H1 (cell line): ENCODE data around the gene DTNB. TPM values are rescaled to one million over a fixed set of nuclear protein-coding genes. Genes with fewer than 3 reads are reported as not detected.

Experiments used
- CTCF ChIA-PET: fragments of 300-600 bp; sonication (Branson Sonifier 250); formaldehyde crosslinking; loops from one replicate; lab custom pipeline; 2021; ENCODE audit not compliant: partially characterized antibody; lab: Charles Lee
- POLR2A ChIA-PET: fragments of 300-600 bp; sonication (Branson Sonifier 250); formaldehyde crosslinking; loops from one replicate; lab custom pipeline; 2021; ENCODE audit warnings: inconsistent platforms; ENCODE audit not compliant: partially characterized antibody; lab: Charles Lee
- DNase-seq, 2 experiments: peaks; one replicate each; pipeline versions ENCODE4 v3.0.0 to v3.0.0-alpha.2; 2010 to 2022; ENCODE audit warnings: low spot score in 2 of 2, low read depth in 1 of 2, mixed read lengths in 1 of 2
- FAIRE-seq: peaks from 2 replicates; lab custom pipeline; 2011; peaks lifted over from hg19 to GRCh38; lab: Jason Lieb, UNC
- H2AFZ ChIP-seq: 2 replicates; pipeline ENCODE4 v1.8.1; 2012; ENCODE audit warnings: low read length, inconsistent platforms
- H2AK5ac ChIP-seq: 2 replicates; pipeline ENCODE4 v1.6.1; 2013; ENCODE audit warnings: low read depth, low read length
- H2BK120ac ChIP-seq: replicated peaks from 2 replicates; pipeline ENCODE3; 2013; ENCODE audit warnings: low read depth, low read length, inconsistent platforms
- H2BK12ac ChIP-seq: 2 replicates; pipeline ENCODE4 v1.6.1; 2013; ENCODE audit warnings: low read depth, low read length
- H2BK15ac ChIP-seq: 2 replicates; pipeline ENCODE4 v1.6.1; 2013; ENCODE audit warnings: low read length
- H2BK20ac ChIP-seq: 2 replicates; pipeline ENCODE4 v1.6.1; 2013; ENCODE audit warnings: low read length
- H2BK5ac ChIP-seq: 2 replicates; pipeline ENCODE4 v1.6.1; 2013; ENCODE audit warnings: low read depth, low read length
- H3K14ac ChIP-seq: 2 replicates; pipeline ENCODE4 v1.6.1; 2013; ENCODE audit warnings: inconsistent platforms; ENCODE audit not compliant: insufficient read length
- H3K18ac ChIP-seq: 2 replicates; pipeline ENCODE4 v1.6.1; 2013; ENCODE audit warnings: low read length; ENCODE audit errors: extremely low read depth
- H3K23ac ChIP-seq: 2 replicates; pipeline ENCODE4 v1.6.1; 2013; ENCODE audit warnings: inconsistent platforms; ENCODE audit not compliant: insufficient read length
- H3K23me2 ChIP-seq: 2 replicates; pipeline ENCODE4 v1.6.1; 2013; ENCODE audit warnings: low read depth, low read length
- H3K27ac ChIP-seq: 2 replicates; pipeline ENCODE4 v1.6.1; 2011; ENCODE audit warnings: low read depth, low read length, inconsistent platforms
- H3K27me3 ChIP-seq, 4 experiments: replicated peaks in 1 of 4; 1 replicate in 1 of 4; 2 replicates in 3 of 4; pipeline versions ENCODE4 v1.6.1 to v1.8.1; 2011 to 2013; ENCODE audit warnings: low read length in 3 of 4, mild to moderate bottlenecking in 3 of 4, inconsistent platforms in 2 of 4, mixed read lengths in 2 of 4, moderate library complexity in 1 of 4; ENCODE audit not compliant: control insufficient read depth in 3 of 4, insufficient read depth in 3 of 4; ENCODE audit errors: extremely low read depth in 1 of 4
- H3K36me3 ChIP-seq, 4 experiments: 2 replicates each; pipeline versions ENCODE4 v1.6.1 to v1.8.1; 2011 to 2013; ENCODE audit warnings: mild to moderate bottlenecking in 4 of 4, low read length in 3 of 4, moderate library complexity in 2 of 4, control low read depth in 1 of 4, inconsistent platforms in 1 of 4; ENCODE audit not compliant: insufficient read depth in 4 of 4, control insufficient read depth in 2 of 4
- H3K4ac ChIP-seq: replicated peaks from 2 replicates; pipeline ENCODE3; 2013; ENCODE audit warnings: low read length, low read depth, mixed read lengths, inconsistent platforms; ENCODE audit not compliant: insufficient read length
- H3K4me1 ChIP-seq, 4 experiments: replicated peaks in 1 of 4; 1 replicate in 1 of 4; 2 replicates in 3 of 4; pipeline versions ENCODE4 v1.6.1 to v1.8.1; 2011 to 2013; ENCODE audit warnings: low read length in 3 of 4, inconsistent platforms in 2 of 4, mixed read lengths in 1 of 4; ENCODE audit not compliant: insufficient read depth in 4 of 4, control insufficient read depth in 3 of 4
- H3K4me2 ChIP-seq, 2 experiments: 2 replicates each; pipeline versions ENCODE4 v1.6.1 to v1.8.1; 2011 to 2013; ENCODE audit warnings: low read depth in 2 of 2, low read length in 2 of 2, control low read depth in 1 of 2, inconsistent platforms in 1 of 2, mild to moderate bottlenecking in 1 of 2; ENCODE audit not compliant: insufficient read depth in 1 of 2
- H3K4me3 ChIP-seq, 4 experiments: fragments of 200-600, 300-600 bp in 1 of 4; sonication (generic), shearing (Covaris generic), sonication (Bioruptor Twin) in 1 of 4; 2 replicates each; pipeline versions ENCODE4 v1.5.1 to v1.8.1; 2011 to 2016; ENCODE audit warnings: low read length in 4 of 4, low read depth in 3 of 4, control low read depth in 2 of 4, inconsistent platforms in 2 of 4, mild to moderate bottlenecking in 2 of 4, mixed read lengths in 1 of 4, moderate library complexity in 1 of 4; ENCODE audit not compliant: insufficient read depth in 2 of 4; ENCODE audit errors: extremely low read depth in 1 of 4
- H3K56ac ChIP-seq: replicated peaks from 2 replicates; pipeline ENCODE3; 2013; ENCODE audit warnings: low read depth, mild to moderate bottlenecking, mixed read lengths, low read length, inconsistent platforms; ENCODE audit not compliant: insufficient read length
- H3K79me1 ChIP-seq: 2 replicates; pipeline ENCODE4 v1.6.1; 2013; ENCODE audit warnings: low read depth, low read length, control low read depth
- H3K79me2 ChIP-seq, 2 experiments: 2 replicates each; pipeline versions ENCODE4 v1.6.1 to v1.8.1; 2012 to 2013; ENCODE audit warnings: low read length in 2 of 2, mild to moderate bottlenecking in 2 of 2, inconsistent platforms in 1 of 2; ENCODE audit not compliant: insufficient read depth in 2 of 2, control insufficient read depth in 1 of 2
- H3K9ac ChIP-seq, 4 experiments: replicated peaks in 1 of 4; 1 replicate in 1 of 4; 2 replicates in 3 of 4; pipeline versions ENCODE4 v1.6.1 to v1.8.1; 2011 to 2013; ENCODE audit warnings: low read depth in 3 of 4, low read length in 3 of 4, control low read depth in 2 of 4, mild to moderate bottlenecking in 2 of 4, moderate library complexity in 2 of 4, inconsistent platforms in 1 of 4; ENCODE audit errors: extremely low read depth in 1 of 4
- H3K9me3 ChIP-seq, 2 experiments: 2 replicates each; pipeline versions ENCODE4 v1.6.1 to v1.8.1; 2012 to 2013; ENCODE audit warnings: mild to moderate bottlenecking in 2 of 2, moderate library complexity in 2 of 2, control low read depth in 1 of 2, inconsistent platforms in 1 of 2, low read depth in 1 of 2, low read length in 1 of 2, mixed read lengths in 1 of 2; ENCODE audit not compliant: insufficient read depth in 2 of 2
- H4K20me1 ChIP-seq, 2 experiments: replicated peaks in 1 of 2; 2 replicates each; pipeline versions ENCODE3 to v1.8.1; 2011 to 2013; ENCODE audit warnings: inconsistent platforms in 2 of 2, low read length in 2 of 2, mild to moderate bottlenecking in 1 of 2; ENCODE audit not compliant: insufficient read depth in 2 of 2, control insufficient read depth in 1 of 2
- H4K5ac ChIP-seq: 2 replicates; pipeline ENCODE4 v1.6.1; 2013; ENCODE audit warnings: low read length, low read depth, mixed read lengths, inconsistent platforms; ENCODE audit not compliant: insufficient read length
- H4K8ac ChIP-seq: 2 replicates; pipeline ENCODE4 v1.8.0; 2013; ENCODE audit warnings: mild to moderate bottlenecking, moderate library complexity, low read length, inconsistent platforms; ENCODE audit not compliant: insufficient read depth; ENCODE audit errors: extremely low read depth
- H4K91ac ChIP-seq: replicated peaks from 2 replicates; pipeline ENCODE3; 2013; ENCODE audit warnings: low read length, mixed read lengths, inconsistent platforms; ENCODE audit not compliant: insufficient read length
- CBX5 ChIP-seq: fragments of 300-800, 300-1000 bp; sonication (generic); IDR thresholded peaks from 2 replicates; pipeline ENCODE4 v1.7.1; 2016; ENCODE audit warnings: antibody characterized with exemption, low read length, low read depth
- CTBP2 ChIP-seq: IDR thresholded peaks from 2 replicates; pipeline ENCODE4 v1.7.0; 2011; ENCODE audit warnings: borderline replicate concordance, mild to moderate bottlenecking, moderate library complexity, mixed read lengths, low read length; ENCODE audit not compliant: insufficient read depth, insufficient read length
- HDAC6 ChIP-seq: IDR thresholded peaks from one replicate; pipeline ENCODE4 v1.7.1; 2012; ENCODE audit warnings: low read depth, mild to moderate bottlenecking, inconsistent platforms, low read length, moderate library complexity
- RAD21 ChIP-seq, 2 experiments: IDR thresholded peaks in 1 of 2; conservative IDR thresholded peaks in 1 of 2; 2 replicates each; pipeline ENCODE4 v1.6.1; 2011; ENCODE audit warnings: low read depth in 2 of 2, low read length in 2 of 2, improper control_type of control experiment in 1 of 2, inconsistent platforms in 1 of 2, mild to moderate bottlenecking in 1 of 2, moderate library complexity in 1 of 2
- WGBS, 2 experiments: shearing (Covaris generic) in 1 of 2; methylation state at CpG; one replicate each; pipeline versions ENCODE4 v1.1.6 to v1.1.7; 2013 to 2015; ENCODE audit warnings: low lambda C conversion rate in 2 of 2, mixed read lengths in 2 of 2, inconsistent platforms in 1 of 2, low coverage in 1 of 2, missing lambda C conversion rate in 1 of 2; ENCODE audit not compliant: insufficient replicate concordance in 2 of 2, insufficient coverage in 1 of 2, insufficient read length in 1 of 2; ENCODE audit errors: extremely low coverage in 1 of 2, missing lambda C conversion rate in 1 of 2; 5-methylcytosine and 5-hydroxymethylcytosine counted together
- polyA plus RNA-seq, 7 experiments: library from polyadenylated mRNA; depleted of rRNA in 3 of 7; stranded (reverse) in 5 of 7; unstranded in 2 of 7; fragments of >200 nt in 5 of 7; fragments of 200-250 nt in 2 of 7; gene quantifications; 1 replicate in 5 of 7; 2 replicates in 1 of 7; 4 replicates in 1 of 7; pipeline versions ENCODE4 v1.2.1 to v1.2.3, GENCODE V29; 2011 to 2013; ENCODE audit warnings: missing spikeins in 2 of 7, mixed read lengths in 2 of 7
- total RNA-seq: library from RNA; stranded (reverse); fragmentation: NEBNext Ultra II Directional; extraction: Animal tissue kit (Norgen Biotek cat#: 25700); gene quantifications from 2 replicates; pipeline ENCODE4 v1.2.1, GENCODE V29; 2021

DTNB gene
- total and polyA plus RNA-seq, 2 of the 8 experiments (the other 6 are each of a cell fraction or from before 2014, with no cell fraction given): 39.6 to 49.5 TPM

DNA sequence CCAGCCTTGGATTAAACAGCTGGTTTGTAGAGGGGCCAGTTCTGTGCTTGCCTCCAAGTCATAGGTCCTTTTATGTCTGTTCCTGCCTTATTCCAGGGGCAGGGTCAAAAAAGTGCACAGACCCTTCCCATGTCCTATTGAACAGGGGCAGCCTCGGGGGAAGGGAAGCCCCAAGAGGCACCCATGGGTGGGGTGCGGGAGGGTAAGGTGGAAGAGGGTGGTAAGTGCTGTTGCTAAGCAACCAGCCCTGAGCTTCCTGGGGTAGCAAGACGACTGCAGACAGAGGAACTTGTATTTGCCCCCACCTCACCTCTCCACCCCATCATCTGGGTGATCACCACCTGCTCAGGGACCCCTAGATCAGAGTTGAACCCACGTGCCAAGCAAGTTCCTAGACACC is 339.4 kb downstream of the DTNB start:
- Histone ChIP-seq H4K5ac (peak overlapping the region; percentile 4), H3K4ac (no peak overlapping the region), H3K18ac (peak overlapping the region; percentile 1; the same call in 1 of the 2 replicates), H3K79me2 (peaks cover 0 to 4% of the 10 kb centered on the region in 2 experiments; a peak in 1 of 4 replicates), H2BK15ac (no peak overlapping the region; the same call in 1 of the 2 replicates), H4K8ac (no peak overlapping the region; the same call in 1 of the 2 replicates), H3K4me3 (peak overlapping the region in 1 of 4 experiments; percentile 33; a peak in 1 of 8 replicates), H2BK20ac (0 out of 2 replicates have a peak overlapping the region, but pooled peaks have one; percentile 72), H2BK120ac (no peak overlapping the region), H4K91ac (peak overlapping the region; percentile 37), H3K56ac (no peak overlapping the region), H3K27me3 (peaks cover 0 to 3% (median 0%) of the 10 kb centered on the region in 4 experiments; a peak in 2 of 7 replicates), H2BK12ac (no peak overlapping the region), H3K36me3 (no peaks in the 10 kb centered on the region), H3K4me1 (peaks cover 18 to 44% (median 28%) of the 10 kb centered on the region in 4 experiments), H3K27ac (no peak overlapping the region), H3K9ac (no peak overlapping the region; a peak in 1 of 7 replicates), H2AK5ac (no peak overlapping the region), H3K79me1 (peaks cover 3% of the 10 kb centered on the region), H2BK5ac (no peak overlapping the region), H3K9me3 (no peaks in the 10 kb centered on the region), H3K14ac (no peak overlapping the region), H2AFZ (no peak overlapping the region), H3K23me2 (peaks cover 2% of the 10 kb centered on the region; the same call in 1 of the 2 replicates), H4K20me1 (peaks cover 0 to 8% of the 10 kb centered on the region in 2 experiments), H3K4me2 (peak overlapping the region; percentile 54 to 67), H3K23ac (no peak overlapping the region)
- FAIRE-seq (no peak), DNase-seq (no peak)
- POLR2A ChIA-PET: interaction anchor here (1.2 to 2.7 kb wide), 6 partner anchors 10 to 57 kb away, joined by 3 to 10 read pairs (median 3); no protein-coding TSS in a partner anchor
- WGBS, 2 experiments: 41% methylated on average over 3 of the region's 4 CpGs; no CpG with 5 or more reads in 1 of the 2 experiments
- CTCF ChIA-PET: interaction anchor here (0.6 to 11.4 kb wide), 8 partner anchors 10 to 236 kb away, joined by 3 to 178 read pairs (median 4); no protein-coding TSS in a partner anchor
- TF ChIP-seq HDAC6 (no peak), RAD21 (IDR thresholded peaks at IDR 0.05 in 1 of 2, conservative IDR thresholded peaks at IDR 0.05 in 1 of 2; ENCODE audit: low read depth in 2 of 2, low read length in 2 of 2) (no peak), CBX5 (no peak), CTBP2 (no peak)
